Prostate gland (tissue), 2 donors: Measurements from ENCODE around the gene SFSWAP. TPM values are rescaled to one million over a fixed set of nuclear protein-coding genes. Genes with fewer than 3 reads are reported as not detected.

Experiments
- DNase-seq: peaks from one replicate; pipeline ENCODE4 v3.0.0-alpha.2; 2019; ENCODE audit warnings: low spot score
- H3K27ac ChIP-seq, 2 donors: fragments of 200-600 bp; sonication (generic); 2 replicates each; pipeline ENCODE4 v1.5.1; 2017 to 2019
- H3K27me3 ChIP-seq: fragments of 200-600 bp; sonication (generic); replicated peaks from 2 replicates; pipeline ENCODE4 v1.5.1; 2019; ENCODE audit not compliant: insufficient read depth
- H3K36me3 ChIP-seq, 2 donors: fragments of 200-600 bp; sonication (generic); 1 replicate in 1 of 2; 2 replicates in 1 of 2; pipeline versions ENCODE4 v1.5.1 to v1.8.1; 2017 to 2019
- H3K4me1 ChIP-seq: fragments of 200-600 bp; sonication (generic); replicated peaks from 2 replicates; pipeline ENCODE4 v1.5.1; 2019
- H3K4me3 ChIP-seq, 2 donors: fragments of 200-600 bp; sonication (generic); 2 replicates each; pipeline ENCODE4 v1.5.1; 2017 to 2019
- H3K9me3 ChIP-seq: fragments of 200-600 bp; sonication (generic); 2 replicates; pipeline ENCODE4 v1.5.1; 2017
- CTCF ChIP-seq, 4 experiments: fragments of 200-600 bp in 2 of 4; fragments of 450-650 bp in 2 of 4; sonication (generic) in 2 of 4; IDR thresholded peaks; 1 replicate in 3 of 4; 2 replicates in 1 of 4; pipeline ENCODE4 v1.5.1; 2016 to 2019; ENCODE audit warnings: antibody characterized with exemption in 4 of 4, mild to moderate bottlenecking in 2 of 4, moderate library complexity in 2 of 4
- POLR2A ChIP-seq: fragments of 450-650 bp; IDR thresholded peaks from one replicate; pipeline ENCODE4 v1.6.1; 2016; ENCODE audit warnings: antibody characterized with exemption, mild to moderate bottlenecking
- POLR2AphosphoS5 ChIP-seq: sonication (generic); formaldehyde crosslinking; IDR thresholded peaks from one replicate; pipeline ENCODE4 v1.6.1; 2017; ENCODE audit warnings: antibody characterized with exemption
- WGBS: methylation state at CpG from one replicate; pipeline ENCODE4 v1.1.5; 2018; 5-methylcytosine and 5-hydroxymethylcytosine counted together
- intact Hi-C: fragments of 100-400 bp; cut with DNase I; formaldehyde crosslinking; loops from one replicate; pipeline ENCODE4 v1.14.2; 2022
- total RNA-seq, 2 donors: library from RNA; depleted of rRNA; stranded (reverse); fragments of >200 nt; gene quantifications; one replicate each; pipeline ENCODE4 v1.1.0, GENCODE V29; 2016

The SFSWAP gene
- total RNA-seq, 2 donors from 2014 or later, result 24.5 to 53.9 TPM

GRCh38 chr12:131799828-131800593 lies 89.1 kb downstream of the SFSWAP start:
- no peak overlapping the region for H3K27ac ChIP-seq
- TF ChIP-seq POLR2AphosphoS5 (no peak), CTCF (IDR thresholded peaks at IDR 0.05) (no peak), POLR2A (no peak)
- no peak overlapping the region for H3K4me3 ChIP-seq
- no peaks in the 10 kb centered on the region for H3K9me3 ChIP-seq
- peaks cover 0 to 14% of the 10 kb centered on the region in 2 donors for H3K36me3 ChIP-seq
- 85% methylated on average over 29 of the region's 29 CpGs for WGBS
- DNase-seq, result no peak
- no peaks in the 10 kb centered on the region for H3K27me3 ChIP-seq
- H3K4me1 ChIP-seq, result no peaks in the 10 kb centered on the region
- intact Hi-C loops, result no loop called here

GRCh38 chr12:131800594-131801135 lies 89.8 kb downstream of the SFSWAP start:
- intact Hi-C loops, result no loop called here
- 78% methylated on average over 20 of the region's 20 CpGs for WGBS
- no peak overlapping the region for H3K4me3 ChIP-seq

GRCh38 chr12:131801254-131801866 lies 90.5 kb downstream of the SFSWAP start:
- Histone ChIP-seq H3K27me3 (no peaks in the 10 kb centered on the region), H3K27ac (no peak overlapping the region), H3K9me3 (no peaks in the 10 kb centered on the region), H3K36me3 (peaks cover 0 to 14% of the 10 kb centered on the region in 2 donors), H3K4me1 (no peaks in the 10 kb centered on the region), H3K4me3 (no peak overlapping the region)
- DNase-seq, result no peak
- TF ChIP-seq CTCF (IDR thresholded peaks at IDR 0.05), result no peak
- no peak for TF ChIP-seq POLR2A
- TF ChIP-seq POLR2AphosphoS5, result no peak
- intact Hi-C loops, result no loop called here
- WGBS, result 69% methylated on average over 25 of the region's 35 CpGs

More at GRCh38 chr12:131800594-131801135, 89.8 kb downstream of the SFSWAP start:
- no peaks in the 10 kb centered on the region for H3K27me3 ChIP-seq
- no peaks in the 10 kb centered on the region for H3K4me1 ChIP-seq
- no peak for DNase-seq
- H3K36me3 ChIP-seq, result peaks cover 0 to 14% of the 10 kb centered on the region in 2 donors
- H3K27ac ChIP-seq, result no peak overlapping the region
- no peak for TF ChIP-seq POLR2A
- no peak for TF ChIP-seq CTCF (IDR thresholded peaks at IDR 0.05)
- TF ChIP-seq POLR2AphosphoS5, result no peak
- no peaks in the 10 kb centered on the region for H3K9me3 ChIP-seq

- DNase-seq, result no peak
- H3K27ac ChIP-seq, result no peak overlapping the region
- intact Hi-C loops, result no loop called here
- no peaks in the 10 kb centered on the region for H3K27me3 ChIP-seq
- WGBS, result 12% methylated on average over 11 of the region's 11 CpGs
- H3K9me3 ChIP-seq, result no peaks in the 10 kb centered on the region
- H3K4me1 ChIP-seq, result no peaks in the 10 kb centered on the region
- H3K4me3 ChIP-seq, result no peak overlapping the region
- no peak for TF ChIP-seq CTCF (IDR thresholded peaks at IDR 0.05)
- no peak for TF ChIP-seq POLR2A
- TF ChIP-seq POLR2AphosphoS5, result no peak
- peaks cover 0 to 3% of the 10 kb centered on the region in 2 donors for H3K36me3 ChIP-seq
Observed at GRCh38 chr12:131803961-131804521, 93.2 kb downstream of the SFSWAP start.
